Left lobe of liver (tissue), 2 donors: ENCODE data around the gene RCN1. TPM values are rescaled to one million over a fixed set of nuclear protein-coding genes. Genes with fewer than 3 reads are reported as not detected.
"Not testable (repeated sequence)": the region's sequence is repeated elsewhere in the genome, so short reads cannot be mapped to it uniquely, and the experiment has no call there.

Source experiments
- ATAC-seq: fragments of 200-7000 bp; cut with Tn5 transposase; one replicate; pipeline ENCODE4 v1.9.1; 2020; ENCODE audit warnings: mild to moderate bottlenecking, moderate library complexity
- DNase-seq: peaks from one replicate; pipeline ENCODE4 v3.0.0-alpha.2; 2020; ENCODE audit warnings: low spot score
- total RNA-seq: library from RNA; stranded (reverse); gene quantifications from one replicate; pipeline ENCODE4 v1.2.1, GENCODE V29; 2021
- donor health status: DM: no; HTN: no; CAD: no; lungs with moderate emphysema.
- donor health status: DM: no; HTN: yes; CAD: no.

Gene RCN1
- total RNA-seq, 1 donor from 2014 or later: 34.5 TPM

- no peak for ATAC-seq
- no peak for DNase-seq
These were observed 18.7 kb downstream of the RCN1 start for GRCh38 chr11:32109592-32109991.

DNA sequence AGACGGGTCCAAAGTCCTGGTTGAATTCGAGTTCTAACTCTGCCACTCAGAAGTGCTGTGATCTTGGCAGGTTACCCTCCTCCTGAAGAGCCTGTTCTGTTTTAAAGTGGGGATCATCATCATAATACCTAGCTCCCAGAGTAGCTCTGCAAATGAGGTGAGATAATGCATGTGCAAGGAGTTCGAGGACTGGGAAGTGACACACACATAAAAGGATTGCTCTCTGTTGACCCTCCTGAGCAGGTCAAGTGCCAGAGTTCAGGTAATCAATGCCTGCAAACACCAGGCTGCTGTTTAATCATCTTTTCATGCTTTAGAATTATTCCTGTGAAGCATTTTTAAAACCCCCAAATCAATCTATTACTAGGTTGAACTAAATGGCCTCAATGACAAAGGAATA is 19.9 kb downstream of the RCN1 start:
- ATAC-seq (peak; percentile 73), DNase-seq (no peak)

- ATAC-seq: no peak
These were observed 22.5 kb downstream of the RCN1 start for GRCh38 chr11:32113200-32113919.

GRCh38 chr11:32113920-32114203 is 23.0 kb downstream of the RCN1 start:
- DNase-seq: no peak
- no peak for ATAC-seq

More at GRCh38 chr11:32113200-32113919, 22.5 kb downstream of the RCN1 start:
- no peak for DNase-seq

- ATAC-seq (no peak), DNase-seq (no peak)
These were observed 24.6 kb downstream of the RCN1 start for GRCh38 chr11:32115446-32115845.

- DNase-seq (no peak), ATAC-seq (no peak)
These were observed 25.8 kb downstream of the RCN1 start for GRCh38 chr11:32116668-32117067.

- no peak for ATAC-seq
- no peak for DNase-seq
These were observed 27.4 kb downstream of the RCN1 start for GRCh38 chr11:32118025-32118974.

DNA sequence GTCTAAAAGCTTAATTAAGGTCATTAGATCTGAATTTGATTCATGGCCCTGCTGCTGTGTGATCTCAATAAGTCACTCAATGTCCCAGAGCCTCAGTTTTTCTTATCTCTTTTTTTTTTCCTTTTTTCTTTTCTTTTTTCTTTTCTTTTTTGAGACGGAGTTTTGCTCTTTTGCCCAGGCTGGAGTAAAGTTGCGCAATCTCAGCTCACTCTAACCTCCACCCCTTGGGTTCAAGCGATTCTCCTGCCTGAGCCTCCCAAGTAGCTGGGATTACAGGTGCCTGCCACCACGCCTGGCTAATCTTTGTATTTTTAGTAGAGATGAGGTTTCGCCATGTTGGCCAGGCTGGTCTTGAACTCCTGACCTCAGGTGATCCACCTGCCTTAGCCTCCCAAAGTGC is 28.3 kb downstream of the RCN1 start:
- DNase-seq, ATAC-seq: not testable (repeated sequence)

- no peak for DNase-seq
- no peak for ATAC-seq
These were observed 30.1 kb downstream of the RCN1 start for GRCh38 chr11:32121012-32121411.

- ATAC-seq (no peak), DNase-seq (no peak)
These were observed 31.3 kb downstream of the RCN1 start for GRCh38 chr11:32122200-32122599.

DNA sequence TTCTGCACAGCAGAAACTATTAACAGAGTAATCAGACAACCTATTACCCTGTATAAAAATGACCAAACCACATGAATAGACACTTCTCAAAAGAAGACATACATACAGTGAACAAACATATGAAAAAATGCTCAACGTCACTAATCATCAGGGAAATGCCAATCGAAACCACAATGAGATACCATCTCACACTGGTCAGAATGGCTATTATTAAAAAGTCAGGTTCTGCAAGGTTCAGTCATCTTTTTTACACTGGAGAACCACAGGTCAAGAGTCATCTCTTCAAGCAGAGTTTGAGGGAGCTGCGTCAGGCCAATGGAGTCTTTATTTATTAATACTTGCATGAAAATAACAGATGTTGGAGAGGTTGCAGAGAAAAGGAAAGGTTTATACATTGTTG is 40.4 kb downstream of the RCN1 start:
- ATAC-seq (no peak), DNase-seq (no peak)

GRCh38 chr11:32136657-32137056 is 45.8 kb downstream of the RCN1 start:
- DNase-seq (no peak), ATAC-seq (no peak)

GRCh38 chr11:32137263-32137662 is 46.4 kb downstream of the RCN1 start:
- ATAC-seq (no peak), DNase-seq (no peak)

DNA sequence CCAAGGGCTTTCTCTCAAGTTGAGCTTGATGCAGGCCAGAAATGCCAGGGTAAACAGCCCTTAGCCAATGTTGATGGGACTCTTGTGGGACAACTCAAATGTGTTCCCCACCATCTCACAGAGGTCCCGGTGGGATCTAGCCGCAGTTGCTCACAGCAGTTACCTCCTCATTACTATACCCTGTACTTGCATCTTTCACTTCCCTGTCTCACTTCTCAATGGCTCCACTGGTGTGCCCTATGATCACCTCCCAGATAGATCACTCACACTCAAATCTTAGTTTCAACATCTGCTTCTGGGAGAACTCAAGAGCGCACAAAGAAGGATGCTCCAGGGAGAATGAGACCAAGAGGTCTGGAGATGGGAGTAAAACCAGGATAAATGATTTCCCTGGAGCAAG is 47.0 kb downstream of the RCN1 start:
- DNase-seq (no peak), ATAC-seq (no peak)

DNA sequence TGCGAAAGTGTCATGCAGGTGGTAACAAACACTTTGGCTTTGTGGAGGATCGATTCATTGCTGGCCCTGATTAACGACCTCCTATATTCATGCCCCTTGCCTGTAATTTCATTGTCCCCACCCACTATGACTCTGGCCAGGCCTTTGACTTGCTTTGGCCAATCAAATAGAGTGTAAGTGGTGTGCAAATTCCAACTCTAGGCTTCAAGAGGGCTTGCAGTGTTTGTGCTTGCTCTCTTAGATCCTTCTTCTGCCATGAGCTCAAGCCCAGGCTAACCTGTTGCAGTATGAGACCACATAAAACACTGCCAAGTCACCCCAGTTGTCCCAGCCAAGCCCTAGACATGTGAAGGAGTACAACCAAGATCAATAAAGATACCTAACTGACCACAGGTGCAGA is 48.0 kb downstream of the RCN1 start:
- ATAC-seq (no peak), DNase-seq (no peak)

DNA sequence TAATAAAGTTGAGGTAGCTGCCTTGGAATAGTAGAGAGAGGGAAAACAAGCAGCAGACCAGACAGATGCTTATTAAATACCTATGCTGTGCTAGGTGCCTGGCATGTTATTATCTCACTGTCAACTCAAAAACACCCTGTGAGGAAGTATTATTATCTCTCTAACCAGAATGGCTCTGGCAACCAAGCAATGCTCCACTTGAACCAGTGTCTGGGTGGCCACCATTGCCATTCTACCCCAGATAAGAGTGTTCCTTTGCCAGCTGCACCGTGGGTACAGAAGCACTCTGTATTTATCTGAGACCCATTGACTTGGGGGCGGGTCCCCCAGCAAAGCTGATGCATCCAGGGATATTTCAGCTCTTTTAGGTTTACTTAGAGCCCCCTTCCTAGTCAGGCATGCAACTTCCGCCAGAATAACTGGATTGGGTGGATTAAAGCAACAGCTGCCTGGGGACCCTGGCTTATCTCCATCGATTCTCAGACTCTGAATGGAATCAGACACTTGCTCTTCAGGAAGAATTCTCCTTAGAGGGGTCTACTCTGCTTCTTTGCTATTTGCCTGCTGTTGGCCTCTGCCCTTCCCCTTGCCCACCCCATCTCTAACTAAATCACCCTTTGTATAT is 49.1 kb downstream of the RCN1 start:
- ATAC-seq (no peak), DNase-seq (no peak)

DNA sequence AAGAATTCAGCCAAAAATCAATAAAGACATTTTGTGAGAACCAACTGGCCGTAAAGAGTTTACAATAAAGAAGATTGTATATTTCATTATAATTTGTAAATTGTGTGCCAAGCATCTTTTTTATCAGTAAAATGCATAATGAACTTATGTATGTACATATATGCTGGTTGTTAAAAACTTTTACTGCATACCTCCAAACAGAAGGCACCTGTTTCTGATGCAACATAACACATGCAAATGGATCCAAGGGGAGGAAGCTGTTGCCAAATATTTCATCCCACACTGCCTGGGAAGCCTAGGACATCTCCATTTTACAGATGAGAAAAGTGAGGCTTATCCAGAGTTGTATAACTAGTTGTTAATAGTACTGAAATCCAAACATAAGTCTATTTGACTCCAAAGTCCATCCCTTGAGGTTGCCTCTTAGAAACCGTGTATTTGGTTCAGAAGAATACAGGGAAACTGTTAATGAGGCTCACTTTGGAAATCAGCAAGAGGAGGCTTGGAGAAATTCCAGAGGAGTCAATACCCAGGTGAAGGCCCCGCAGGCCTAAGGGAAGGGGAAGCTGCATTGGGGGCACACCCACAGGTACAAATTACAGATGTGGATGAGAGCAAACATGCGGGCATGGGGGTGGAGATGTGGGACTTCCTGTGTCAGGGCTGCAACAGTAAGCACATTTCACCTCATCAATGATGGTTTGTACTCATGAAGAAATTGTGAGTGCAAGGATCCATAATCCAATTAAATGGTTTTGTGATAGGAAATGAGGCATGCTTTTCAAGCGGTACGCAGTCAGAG is 51.1 kb downstream of the RCN1 start:
- DNase-seq: no peak
- ATAC-seq: no peak

DNA sequence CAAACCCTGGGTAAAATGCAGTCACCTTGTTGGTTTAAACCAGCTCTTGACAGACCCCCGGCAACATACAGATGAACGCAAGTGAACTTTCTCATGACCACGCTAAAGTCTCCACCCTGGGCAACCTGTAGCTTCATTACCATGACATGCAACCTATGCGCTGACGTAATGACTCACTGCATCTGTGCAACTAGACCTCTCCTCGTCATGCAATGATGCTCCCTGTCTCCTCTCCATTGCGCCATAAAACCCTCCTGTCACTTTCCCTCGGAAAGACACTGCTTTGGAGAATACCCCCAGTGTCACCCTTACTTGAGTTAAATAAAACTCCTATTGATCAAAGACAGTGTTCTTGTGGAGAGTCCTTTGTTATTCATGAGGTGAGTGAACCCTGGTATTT is 52.5 kb downstream of the RCN1 start:
- no peak for ATAC-seq
- no peak for DNase-seq

- ATAC-seq (no peak), DNase-seq (no peak)
These were observed 54.4 kb downstream of the RCN1 start for GRCh38 chr11:32145282-32145681.

- no peak for DNase-seq
- ATAC-seq: no peak
These were observed 58.0 kb downstream of the RCN1 start for GRCh38 chr11:32148895-32149294.

DNA sequence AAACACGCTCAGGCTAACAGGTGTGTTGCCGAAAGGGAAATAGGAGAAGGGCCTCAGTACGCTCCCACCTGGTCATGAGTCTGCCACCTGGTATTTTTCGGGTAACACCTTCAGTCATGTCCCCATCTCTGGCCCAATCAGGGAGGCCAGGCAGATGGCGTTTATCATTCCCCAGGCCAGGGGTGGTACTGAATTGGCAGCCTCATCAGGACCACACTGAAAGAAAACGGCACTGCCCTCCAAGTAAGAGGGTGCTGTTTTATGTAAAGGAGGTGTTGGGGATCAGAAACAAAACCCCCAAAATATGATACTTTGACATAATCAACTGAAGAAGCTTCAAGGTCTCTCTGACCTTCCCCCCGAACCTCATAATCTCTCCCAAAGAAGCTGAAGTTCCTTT is 58.9 kb downstream of the RCN1 start:
- no peak for ATAC-seq
- DNase-seq: no peak
